Nephron (organoid): ENCODE data around the gene NSUN3.

Experiments used
- H3K27ac Mint-ChIP-seq, 3 experiments: 2 replicates each; pipeline ENCODE4 v1.8.0; 2020; ENCODE audit warnings: mixed read lengths in 3 of 3, mild to moderate bottlenecking in 2 of 3, moderate library complexity in 1 of 3
- H3K27me3 Mint-ChIP-seq: 2 replicates; pipeline ENCODE4 v1.8.0; 2021; ENCODE audit warnings: low read depth, mild to moderate bottlenecking, moderate library complexity, mixed read lengths
- H3K36me3 Mint-ChIP-seq: 2 replicates; pipeline ENCODE4 v1.8.0; 2020; ENCODE audit warnings: low read depth, mixed read lengths
- H3K4me1 Mint-ChIP-seq: 2 replicates; pipeline ENCODE4 v1.8.0; 2020; ENCODE audit warnings: mixed read lengths
- H3K4me3 Mint-ChIP-seq, 3 experiments: 2 replicates each; pipeline ENCODE4 v1.8.0; 2020; ENCODE audit warnings: mild to moderate bottlenecking in 3 of 3, mixed read lengths in 3 of 3, moderate library complexity in 2 of 3
- H3K9me3 Mint-ChIP-seq: 2 replicates; pipeline ENCODE4 v1.8.0; 2020; ENCODE audit warnings: mixed read lengths
- TF ChIP-seq, protein P1 (sequence below), 3 experiments: fragments of 200-600 bp; sonication (generic); IDR thresholded peaks; one replicate each; pipeline ENCODE4 v1.5.0; 2021; ENCODE audit warnings: antibody characterized with exemption in 3 of 3; ENCODE audit not compliant: unreplicated experiment in 3 of 3

The NSUN3 gene

DNA sequence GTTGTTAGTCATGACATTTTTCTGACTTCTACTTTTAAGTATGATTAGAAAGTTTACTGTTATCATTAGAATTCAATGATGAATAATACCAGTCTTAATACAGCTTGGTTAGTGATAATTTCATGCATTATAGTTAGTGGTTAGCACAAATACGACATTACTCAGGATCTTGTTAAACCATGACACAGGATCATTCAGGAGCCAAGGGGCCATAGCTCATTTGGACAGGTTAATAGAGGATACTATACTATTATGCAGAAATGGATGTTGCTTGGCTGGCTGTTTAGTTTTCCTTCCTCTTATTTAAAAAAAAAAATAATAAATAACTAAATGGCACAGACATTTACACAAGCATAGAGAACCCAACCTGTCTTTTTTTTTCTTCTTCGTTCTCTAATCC lies 55.5 kb downstream of the NSUN3 start:
- Mint-ChIP-seq H3K27ac (no peak overlapping the region), H3K4me3 (no peak overlapping the region), H3K4me1 (peaks cover 4% of the 10 kb centered on the region), H3K27me3 (no peaks in the 10 kb centered on the region), H3K36me3 (no peaks in the 10 kb centered on the region), H3K9me3 (no peaks in the 10 kb centered on the region)
- TF ChIP-seq, protein P1, sequence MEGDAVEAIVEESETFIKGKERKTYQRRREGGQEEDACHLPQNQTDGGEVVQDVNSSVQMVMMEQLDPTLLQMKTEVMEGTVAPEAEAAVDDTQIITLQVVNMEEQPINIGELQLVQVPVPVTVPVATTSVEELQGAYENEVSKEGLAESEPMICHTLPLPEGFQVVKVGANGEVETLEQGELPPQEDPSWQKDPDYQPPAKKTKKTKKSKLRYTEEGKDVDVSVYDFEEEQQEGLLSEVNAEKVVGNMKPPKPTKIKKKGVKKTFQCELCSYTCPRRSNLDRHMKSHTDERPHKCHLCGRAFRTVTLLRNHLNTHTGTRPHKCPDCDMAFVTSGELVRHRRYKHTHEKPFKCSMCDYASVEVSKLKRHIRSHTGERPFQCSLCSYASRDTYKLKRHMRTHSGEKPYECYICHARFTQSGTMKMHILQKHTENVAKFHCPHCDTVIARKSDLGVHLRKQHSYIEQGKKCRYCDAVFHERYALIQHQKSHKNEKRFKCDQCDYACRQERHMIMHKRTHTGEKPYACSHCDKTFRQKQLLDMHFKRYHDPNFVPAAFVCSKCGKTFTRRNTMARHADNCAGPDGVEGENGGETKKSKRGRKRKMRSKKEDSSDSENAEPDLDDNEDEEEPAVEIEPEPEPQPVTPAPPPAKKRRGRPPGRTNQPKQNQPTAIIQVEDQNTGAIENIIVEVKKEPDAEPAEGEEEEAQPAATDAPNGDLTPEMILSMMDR (IDR thresholded peaks at IDR 0.05; ENCODE audit: unreplicated experiment in 3 of 3) = no peak

DNA sequence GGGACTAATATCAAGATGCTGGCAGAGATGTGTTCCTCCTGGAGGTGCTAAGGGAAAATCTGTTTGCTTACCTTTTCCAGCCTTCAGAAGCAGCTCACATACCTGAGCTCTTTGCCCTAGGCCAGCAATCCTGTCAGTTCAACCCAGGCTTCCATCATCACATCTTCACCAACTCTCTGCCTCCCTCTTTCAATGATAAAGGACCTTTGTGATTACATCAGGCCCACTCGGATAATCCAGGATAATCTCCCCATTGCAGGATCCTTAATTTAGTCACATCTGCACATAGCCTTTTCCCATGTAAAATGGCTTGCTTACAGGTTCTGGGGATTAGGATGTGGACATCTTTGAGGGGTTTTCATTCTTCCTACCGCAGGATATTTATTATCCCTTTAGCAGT lies 58.3 kb downstream of the NSUN3 start:
- H3K27me3 Mint-ChIP-seq = no peaks in the 10 kb centered on the region
- no peaks in the 10 kb centered on the region for H3K9me3 Mint-ChIP-seq
- TF ChIP-seq, protein P1 (IDR thresholded peaks at IDR 0.05; ENCODE audit: unreplicated experiment in 3 of 3) = no peak
- H3K4me1 Mint-ChIP-seq = no peaks in the 10 kb centered on the region
- no peak overlapping the region for H3K4me3 Mint-ChIP-seq
- H3K36me3 Mint-ChIP-seq = peaks cover 21% of the 10 kb centered on the region
- no peak overlapping the region for H3K27ac Mint-ChIP-seq

DNA sequence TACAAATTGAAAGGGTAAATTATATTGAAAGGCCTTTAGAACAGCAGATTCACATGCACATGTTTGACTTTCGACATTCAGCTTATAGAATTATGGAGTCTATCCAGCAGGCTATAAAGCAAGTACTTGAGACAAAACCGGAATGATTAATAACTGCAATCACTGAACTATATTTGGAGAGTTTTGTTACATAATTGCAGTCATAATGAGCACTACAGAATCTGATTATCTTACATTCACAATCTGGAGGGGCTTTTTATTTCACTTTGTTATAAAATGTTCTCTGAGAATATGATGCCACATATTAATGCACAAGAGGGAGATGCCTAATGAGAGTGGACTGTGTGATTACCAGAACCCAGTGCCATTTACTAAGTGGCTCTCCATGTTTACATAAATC lies 64.3 kb downstream of the NSUN3 start:
- Mint-ChIP-seq H3K27ac (peak overlapping the region in 1 of 3 experiments; percentile 26), H3K36me3 (peaks cover 44% of the 10 kb centered on the region), H3K27me3 (no peaks in the 10 kb centered on the region), H3K4me1 (peaks cover 7% of the 10 kb centered on the region), H3K9me3 (no peaks in the 10 kb centered on the region), H3K4me3 (no peak overlapping the region)
- TF ChIP-seq, protein P1 (IDR thresholded peaks at IDR 0.05; ENCODE audit: unreplicated experiment in 3 of 3) = no peak

DNA sequence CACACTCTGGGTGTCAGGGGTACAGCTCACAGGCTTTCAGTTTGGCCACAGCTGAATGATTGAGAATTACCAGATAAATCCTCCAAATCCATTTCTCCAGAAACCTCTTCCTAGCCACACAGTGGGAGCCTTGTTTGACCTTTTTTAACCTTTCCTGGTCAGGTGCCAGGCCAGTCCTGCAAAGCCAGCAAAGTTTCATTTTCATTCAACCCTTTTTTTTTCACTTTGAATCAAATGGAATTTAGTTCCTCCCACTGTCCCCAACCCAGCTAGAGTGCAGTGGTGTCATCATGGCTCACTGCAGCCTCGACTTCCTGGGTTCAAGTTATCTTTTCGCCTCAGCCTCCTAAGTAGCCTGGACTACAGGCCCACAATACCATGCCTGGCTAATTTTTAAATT lies 67.8 kb downstream of the NSUN3 start:
- Mint-ChIP-seq H3K4me3 (no peak overlapping the region), H3K27ac (no peak overlapping the region), H3K36me3 (peaks cover 26% of the 10 kb centered on the region), H3K27me3 (no peaks in the 10 kb centered on the region), H3K4me1 (peaks cover 7% of the 10 kb centered on the region), H3K9me3 (no peaks in the 10 kb centered on the region)
- TF ChIP-seq, protein P1 (IDR thresholded peaks at IDR 0.05; ENCODE audit: unreplicated experiment in 3 of 3) = no peak

DNA sequence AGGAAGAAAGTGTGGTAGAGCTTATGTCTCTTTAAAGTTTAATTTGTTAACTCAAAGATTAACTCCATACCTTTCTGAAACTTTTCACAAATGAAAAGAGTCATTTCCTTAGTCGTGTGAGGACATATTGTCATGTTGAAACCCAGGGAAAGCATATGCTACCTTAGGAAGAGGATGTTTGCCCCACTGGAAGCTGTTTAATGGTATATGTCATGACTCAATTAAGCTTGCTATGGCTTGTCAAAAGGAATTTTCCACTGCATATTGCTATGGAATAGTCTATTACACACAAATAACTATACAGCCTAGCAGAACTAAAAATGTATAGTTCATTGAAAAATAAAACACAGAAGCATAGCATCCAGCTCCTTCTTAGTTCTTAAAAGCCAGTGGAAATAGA lies 69.9 kb downstream of the NSUN3 start:
- no peak overlapping the region for H3K4me3 Mint-ChIP-seq
- H3K27me3 Mint-ChIP-seq = no peaks in the 10 kb centered on the region
- TF ChIP-seq, protein P1 (IDR thresholded peaks at IDR 0.05; ENCODE audit: unreplicated experiment in 3 of 3) = no peak
- H3K9me3 Mint-ChIP-seq = no peaks in the 10 kb centered on the region
- peaks cover 13% of the 10 kb centered on the region for H3K36me3 Mint-ChIP-seq
- no peak overlapping the region for H3K27ac Mint-ChIP-seq
- H3K4me1 Mint-ChIP-seq = peaks cover 5% of the 10 kb centered on the region

DNA sequence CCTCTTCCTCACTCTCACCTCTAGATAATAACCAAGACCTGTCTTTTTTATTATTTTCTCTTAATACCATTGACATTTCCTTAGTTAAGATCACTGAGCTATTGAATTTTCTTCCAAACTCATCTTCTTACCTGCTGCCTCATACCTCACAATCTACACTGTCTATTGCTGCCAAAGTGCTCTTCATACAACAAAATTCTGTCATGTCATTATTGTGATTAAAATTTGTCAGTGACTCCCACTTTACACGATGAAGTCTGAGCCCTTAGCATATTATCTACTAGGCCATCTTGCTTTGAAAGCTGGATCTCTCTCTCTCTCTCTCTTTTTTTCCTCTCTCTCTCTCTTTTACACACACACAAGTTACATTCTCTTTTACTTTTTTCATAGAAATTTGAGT lies 73.3 kb downstream of the NSUN3 start:
- H3K27me3 Mint-ChIP-seq = no peaks in the 10 kb centered on the region
- H3K4me1 Mint-ChIP-seq = peaks cover 15% of the 10 kb centered on the region
- no peaks in the 10 kb centered on the region for H3K9me3 Mint-ChIP-seq
- no peaks in the 10 kb centered on the region for H3K36me3 Mint-ChIP-seq
- H3K27ac Mint-ChIP-seq = no peak overlapping the region
- no peak overlapping the region for H3K4me3 Mint-ChIP-seq
- TF ChIP-seq, protein P1 (IDR thresholded peaks at IDR 0.05; ENCODE audit: unreplicated experiment in 3 of 3) = no peak
